HG03460 (cell line): Measurements from ENCODE around the gene CHRND.
"Not testable (repeated sequence)": the region's sequence is repeated elsewhere in the genome, so short reads cannot be mapped to it uniquely, and the experiment has no call there.

Experiments used
- ATAC-seq: cut with Tn5 transposase; IDR thresholded peaks from one replicate; pipeline ENCODE4 v1.9.1; 2021; ENCODE audit not compliant: unreplicated experiment

Gene CHRND

GRCh38 chr2:232524771-232525170, 1.2 kb upstream of the CHRND start:
- no peak for ATAC-seq

DNA sequence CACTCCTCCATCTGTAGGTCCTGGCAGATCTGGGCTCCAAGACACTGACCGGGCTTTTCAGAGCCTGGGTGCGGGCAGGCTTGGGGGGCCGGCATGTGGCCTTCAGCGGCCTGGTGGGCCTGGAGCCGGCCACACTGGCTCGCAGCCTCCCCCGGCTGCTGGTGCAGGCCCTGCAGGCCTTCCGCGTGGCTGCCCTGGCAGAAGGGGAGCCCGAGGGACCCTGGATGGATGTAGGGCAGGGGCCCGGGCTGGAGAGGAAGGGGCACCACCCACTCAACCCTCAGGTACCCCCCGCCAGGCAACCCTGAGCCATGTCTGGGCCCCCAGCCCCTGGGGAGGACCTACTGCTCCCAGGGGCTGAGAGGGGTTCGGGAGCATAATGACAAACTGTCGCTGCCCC, 761 bp upstream of the CHRND start:
- no peak for ATAC-seq

DNA sequence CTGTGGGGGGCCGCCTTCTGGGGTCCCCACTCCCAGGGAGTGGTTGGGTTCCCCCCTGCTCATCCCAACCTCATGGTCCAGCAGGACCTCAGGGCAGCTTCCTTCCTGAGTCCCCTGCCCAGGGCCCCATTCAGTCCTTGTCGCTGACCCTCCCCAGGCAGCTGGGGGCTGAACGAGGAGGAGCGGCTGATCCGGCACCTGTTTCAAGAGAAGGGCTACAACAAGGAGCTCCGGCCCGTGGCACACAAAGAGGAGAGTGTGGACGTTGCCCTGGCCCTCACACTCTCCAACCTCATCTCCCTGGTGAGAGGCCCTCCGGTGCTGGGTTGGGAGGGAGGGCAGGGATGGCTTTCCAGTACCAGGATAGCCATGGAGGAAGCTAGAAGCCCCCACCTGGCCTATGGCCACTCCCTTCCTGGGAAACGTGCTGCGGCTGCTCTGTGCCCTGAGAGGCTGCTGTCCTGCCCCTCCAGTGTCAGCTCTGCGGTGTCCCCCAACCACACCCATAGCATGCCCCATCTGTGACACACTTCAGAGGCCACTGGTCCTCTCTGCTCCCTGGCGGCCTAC, 497 bp downstream of the CHRND start:
- ATAC-seq = no peak

DNA sequence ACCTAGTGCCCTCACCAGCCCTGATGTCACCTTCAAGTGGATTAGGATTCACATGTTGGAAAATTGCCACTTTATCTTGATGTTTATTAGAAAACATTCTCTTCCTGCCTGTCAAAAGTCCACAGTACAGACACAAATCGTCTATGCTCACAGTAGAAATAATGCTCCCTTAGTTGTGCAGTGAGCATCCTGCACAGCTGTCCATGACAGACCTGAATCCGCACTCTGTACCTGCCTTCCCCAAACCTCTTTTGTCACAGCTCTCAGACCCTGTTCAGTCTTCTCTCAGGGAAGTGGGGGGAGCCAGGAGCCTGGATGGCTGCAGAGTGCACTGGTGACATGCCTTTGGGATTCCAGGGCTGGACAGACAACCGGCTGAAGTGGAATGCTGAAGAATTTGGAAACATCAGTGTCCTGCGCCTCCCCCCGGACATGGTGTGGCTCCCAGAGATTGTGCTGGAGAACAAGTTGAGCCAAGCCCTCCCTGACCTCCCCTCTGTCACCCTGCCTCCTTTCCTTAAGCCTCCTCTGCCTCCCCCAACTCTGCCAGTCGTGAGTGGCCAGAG, 2.0 kb downstream of the CHRND start:
- no peak for ATAC-seq

- no peak for ATAC-seq
Observed at GRCh38 chr2:232528746-232529460, 2.9 kb downstream of the CHRND start.

DNA sequence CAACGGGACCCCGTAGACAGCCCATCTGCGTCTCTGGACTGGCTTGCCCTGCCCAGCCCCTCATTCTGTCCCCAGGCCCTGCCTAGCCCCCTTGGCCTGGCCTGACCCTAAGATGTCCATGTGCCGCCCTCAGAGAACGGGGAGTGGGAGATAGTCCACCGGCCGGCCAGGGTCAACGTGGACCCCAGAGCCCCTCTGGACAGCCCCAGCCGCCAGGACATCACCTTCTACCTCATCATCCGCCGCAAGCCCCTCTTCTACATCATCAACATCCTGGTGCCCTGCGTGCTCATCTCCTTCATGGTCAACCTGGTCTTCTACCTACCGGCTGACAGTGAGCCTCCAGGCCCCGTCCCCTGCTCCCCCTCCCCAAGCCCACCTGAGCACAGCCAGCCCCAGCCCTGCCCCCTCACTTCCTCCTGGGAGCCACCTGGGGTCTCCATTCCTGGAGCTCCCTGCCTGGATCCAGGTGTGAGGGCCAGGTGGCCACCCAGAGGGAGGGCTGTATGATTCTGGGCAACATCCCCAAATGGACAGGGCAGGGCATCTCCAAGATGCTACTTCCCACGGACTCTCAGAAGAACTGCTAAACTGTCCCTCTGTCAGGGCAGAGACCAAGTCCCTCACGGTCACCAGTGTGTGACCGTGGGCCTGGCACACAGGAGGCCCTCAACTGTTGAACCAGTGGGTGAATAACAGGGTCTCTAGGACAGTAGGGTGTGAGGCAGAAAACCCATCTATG, 4.0 kb downstream of the CHRND start:
- no peak for ATAC-seq

DNA sequence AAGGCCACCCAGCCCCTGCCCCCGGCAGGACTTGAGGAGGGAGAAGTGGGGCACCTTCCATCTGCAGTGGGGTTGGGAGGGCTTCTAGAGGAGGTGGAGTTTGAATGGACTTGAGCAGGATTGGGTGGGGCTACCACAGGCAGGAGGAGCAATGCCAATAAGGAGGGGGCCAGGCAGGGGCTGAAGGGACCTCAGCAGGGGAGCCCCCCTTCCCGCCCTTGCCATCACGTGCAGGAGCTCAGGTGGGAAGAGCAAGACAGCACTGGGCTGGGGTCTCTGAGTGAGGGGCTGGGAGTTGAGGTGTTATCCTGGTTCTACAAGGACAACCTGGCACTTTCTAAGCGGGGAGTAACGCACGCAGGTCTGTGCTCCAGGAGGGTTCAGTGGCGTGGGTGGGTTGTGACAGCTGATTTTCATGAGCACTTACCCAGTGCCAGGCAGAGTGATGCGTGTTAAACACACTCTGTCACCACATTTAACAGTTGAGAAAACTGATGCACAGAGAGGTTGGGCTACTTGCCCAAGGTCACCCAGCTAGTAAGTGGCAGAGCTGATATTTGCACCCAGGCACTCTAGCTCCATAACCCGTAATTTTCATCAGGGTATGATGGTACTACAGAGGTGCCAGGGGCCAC, 4.8 kb downstream of the CHRND start:
- ATAC-seq = no peak

GRCh38 chr2:232532419-232532818, 6.5 kb downstream of the CHRND start:
- no peak for ATAC-seq

- not testable (repeated sequence) for ATAC-seq
Observed at GRCh38 chr2:232532821-232533220, 6.9 kb downstream of the CHRND start.

DNA sequence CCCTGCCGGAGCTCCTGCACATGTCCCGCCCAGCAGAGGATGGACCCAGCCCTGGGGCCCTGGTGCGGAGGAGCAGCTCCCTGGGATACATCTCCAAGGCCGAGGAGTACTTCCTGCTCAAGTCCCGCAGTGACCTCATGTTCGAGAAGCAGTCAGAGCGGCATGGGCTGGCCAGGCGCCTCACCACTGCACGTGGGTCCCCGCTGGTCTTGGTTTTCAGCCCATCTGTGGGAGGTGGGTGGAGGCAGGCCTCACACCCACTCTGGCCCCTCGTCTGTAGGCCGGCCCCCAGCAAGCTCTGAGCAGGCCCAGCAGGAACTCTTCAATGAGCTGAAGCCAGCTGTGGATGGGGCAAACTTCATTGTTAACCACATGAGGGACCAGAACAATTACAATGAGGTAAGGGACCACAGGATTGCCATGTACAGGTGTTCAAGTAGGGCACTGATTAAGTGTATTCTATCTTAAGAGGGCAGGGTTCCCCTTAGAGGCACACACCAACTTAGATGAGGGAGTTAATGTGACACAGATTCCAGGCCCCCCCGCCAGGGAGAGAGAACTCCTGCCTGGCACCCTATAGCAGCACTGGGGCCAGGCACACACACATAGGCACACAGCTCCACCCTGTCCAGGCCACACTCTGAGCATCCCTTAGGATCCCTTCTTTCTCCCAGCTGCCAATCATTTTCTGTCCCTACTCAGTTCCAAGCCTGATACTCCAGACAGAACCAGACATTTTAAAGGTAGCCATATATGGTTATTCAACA, 8.2 kb downstream of the CHRND start:
- no peak for ATAC-seq

GRCh38 chr2:232534940-232535651, 9.1 kb downstream of the CHRND start:
- ATAC-seq = no peak

DNA sequence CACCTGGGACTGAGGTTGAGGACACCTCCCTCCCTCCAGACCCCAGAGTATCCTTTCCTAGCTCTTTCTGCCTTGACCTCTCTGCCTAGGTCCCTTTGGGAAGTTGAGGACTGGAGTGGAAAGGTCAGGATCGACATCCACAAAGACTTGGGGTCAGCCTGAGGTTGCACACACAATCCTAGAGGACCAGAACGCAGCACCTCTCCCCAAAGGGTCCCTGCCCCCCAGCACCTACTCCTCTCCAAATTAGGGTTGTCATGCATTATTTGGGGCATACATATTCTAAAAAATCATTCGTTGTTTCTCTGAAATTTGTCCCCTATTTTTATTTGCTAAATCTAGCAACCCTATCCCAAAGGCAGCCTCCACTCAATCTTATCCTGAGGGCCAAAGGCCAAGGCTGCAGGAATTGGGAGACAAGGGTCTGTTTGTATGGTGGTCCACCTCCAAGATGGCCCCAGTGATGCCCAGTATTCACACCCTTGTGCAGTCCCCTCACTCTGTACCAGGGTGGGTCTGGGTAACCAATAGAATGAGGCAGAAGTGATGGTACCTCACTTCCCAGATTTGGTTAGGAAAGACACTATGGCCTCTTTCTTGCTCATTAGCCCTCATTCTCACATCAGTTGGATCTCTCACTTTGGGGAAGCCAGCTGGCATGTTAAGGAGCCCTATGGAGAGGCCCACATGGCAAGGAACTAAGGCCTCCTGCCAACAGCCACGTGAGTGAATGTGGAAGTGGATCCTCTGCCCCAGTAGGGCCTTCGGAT, 10.0 kb downstream of the CHRND start:
- ATAC-seq = no peak

DNA sequence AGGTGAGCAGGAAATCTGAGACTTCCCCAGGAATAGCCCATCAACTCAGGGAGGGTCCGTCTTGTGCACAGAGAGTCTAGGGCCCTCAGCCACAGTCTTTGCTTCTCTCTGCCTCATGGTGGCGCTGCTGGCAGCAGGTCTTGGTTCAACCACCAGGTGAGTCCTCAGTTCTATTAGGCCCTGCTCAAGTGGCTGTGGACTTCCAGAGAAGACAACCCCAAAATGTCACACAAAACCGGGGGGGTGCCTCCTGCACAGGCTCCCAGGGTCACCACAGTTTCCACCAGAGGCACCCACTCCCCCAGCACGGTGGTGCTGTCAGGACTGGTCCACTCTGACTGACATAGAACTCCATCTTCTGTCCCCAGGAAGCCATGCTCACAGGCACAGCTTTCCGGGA, 11.1 kb downstream of the CHRND start:
- no peak for ATAC-seq

DNA sequence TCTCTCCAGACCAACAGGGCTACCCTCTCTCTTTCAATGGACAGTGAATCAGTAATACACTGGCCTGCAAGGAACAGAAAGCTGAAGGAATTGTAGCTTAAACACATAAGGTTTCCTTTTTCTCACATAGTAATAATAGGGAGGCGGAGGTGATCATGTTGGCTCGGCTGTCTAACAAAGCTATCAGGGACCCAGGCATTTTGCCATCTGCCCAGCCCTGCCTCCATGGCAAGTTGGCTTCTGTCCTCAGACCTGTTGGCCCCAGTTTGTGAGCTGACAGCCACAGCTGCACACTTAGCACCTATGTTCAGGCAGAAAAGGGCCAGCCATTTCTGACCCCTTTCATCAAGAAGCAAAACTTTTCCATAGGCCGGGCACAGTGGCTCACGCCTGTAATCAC, 11.5 kb downstream of the CHRND start:
- no peak for ATAC-seq

DNA sequence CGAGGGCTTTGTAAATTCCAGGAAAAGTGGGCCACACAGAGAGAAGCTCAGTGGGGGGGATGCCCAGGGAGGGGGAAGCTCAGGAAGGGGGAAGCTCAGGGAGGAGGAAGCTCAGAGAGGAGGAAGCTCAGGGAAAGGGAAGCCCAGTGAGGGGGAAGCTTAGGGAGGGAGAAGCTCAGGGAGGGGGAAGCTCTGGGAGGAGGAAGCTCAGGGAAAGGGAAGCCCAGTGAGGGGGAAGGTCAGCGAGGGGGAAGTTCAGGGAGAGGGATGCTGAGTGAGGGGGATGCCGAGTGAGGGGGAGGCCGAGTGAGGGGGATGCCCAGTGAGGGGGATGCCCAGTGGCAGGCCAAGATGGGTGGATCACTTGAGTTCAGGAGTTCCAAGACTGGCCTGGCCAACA, 12.7 kb downstream of the CHRND start:
- no peak for ATAC-seq

DNA sequence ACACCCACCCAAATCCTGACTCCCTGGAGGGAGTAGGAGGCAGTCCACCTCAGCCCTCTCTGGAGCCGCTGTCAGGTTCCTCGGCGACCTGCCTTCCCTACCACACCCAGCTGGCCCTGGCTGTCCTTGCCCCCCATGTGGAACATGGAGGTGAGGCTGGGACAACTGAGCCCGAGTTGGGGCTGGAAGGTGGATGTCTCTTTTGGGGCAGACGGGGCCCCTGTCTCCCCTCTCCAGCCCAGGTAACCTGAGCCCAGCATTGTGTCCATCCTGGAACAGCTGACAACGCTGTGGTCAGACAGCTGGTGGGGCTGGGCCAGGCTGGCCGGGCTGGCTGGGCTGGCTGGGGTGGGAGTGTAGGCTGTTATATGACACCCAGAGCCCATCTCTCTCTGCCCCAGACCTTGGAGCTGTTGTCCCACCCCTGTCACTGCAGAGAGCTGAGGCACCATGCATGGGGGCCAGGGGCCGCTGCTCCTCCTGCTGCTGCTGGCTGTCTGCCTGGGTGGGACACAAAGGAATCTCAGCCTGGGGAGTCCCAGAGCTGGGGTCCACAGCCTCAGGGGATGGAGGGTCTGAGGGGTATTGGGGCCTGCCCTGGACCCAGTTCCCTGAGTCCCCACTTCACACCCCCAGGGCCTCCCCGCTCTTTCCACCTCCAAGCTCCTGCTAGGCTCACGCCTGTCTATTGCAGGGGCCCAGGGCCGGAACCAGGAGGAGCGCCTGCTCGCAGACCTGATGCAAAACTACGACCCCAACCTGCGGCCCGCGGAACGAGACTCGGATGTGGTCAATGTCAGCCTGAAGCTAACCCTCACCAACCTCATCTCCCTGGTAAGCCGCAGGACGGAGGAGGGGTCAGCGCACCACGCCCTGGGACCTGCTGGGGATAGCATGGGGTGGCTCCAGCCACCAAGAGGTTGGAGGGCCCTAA, 13.6 kb downstream of the CHRND start, which contains the start of gene CHRNG:
TSS of gene CHRNG (plus strand) at position 395 of the 934 bp plus-strand sequence. CDS start at position 451, 56 bp downstream.
- ATAC-seq = no peak

- no peak for ATAC-seq
Observed at GRCh38 chr2:232540441-232541041, 14.6 kb downstream of the CHRND start.
